GM12872 (cell line): ENCODE measurements around the gene FSTL3.

Experiments
- CTCF ChIP-seq: IDR thresholded peaks from 3 replicates; pipeline ENCODE4 v1.5.1; 2011; ENCODE audit warnings: low read depth, mild to moderate bottlenecking, low read length, moderate library complexity; ENCODE audit not compliant: insufficient read depth

The FSTL3 gene

GRCh38 chr19:711254-711653 is 35.1 kb downstream of the FSTL3 start:
- TF ChIP-seq CTCF = no peak

GRCh38 chr19:715347-715746 is 39.2 kb downstream of the FSTL3 start:
- TF ChIP-seq CTCF = no peak

GRCh38 chr19:718251-718951 is 42.2 kb downstream of the FSTL3 start:
- no peak for TF ChIP-seq CTCF

GRCh38 chr19:718991-719512 is 42.9 kb downstream of the FSTL3 start:
- TF ChIP-seq CTCF = no peak

- no peak for TF ChIP-seq CTCF
These were observed 43.6 kb downstream of the FSTL3 start for GRCh38 chr19:719636-720344.

- TF ChIP-seq CTCF = no peak
These were observed 44.4 kb downstream of the FSTL3 start for GRCh38 chr19:720345-721160.

- no peak for TF ChIP-seq CTCF
These were observed 46.4 kb downstream of the FSTL3 start for GRCh38 chr19:722553-723101.
